Spleen (tissue), 7 donors: ENCODE measurements around the gene FAM53B.

Experiments used
- CTCF ChIP-seq, 11 experiments: fragments of 200-600 bp in 7 of 11; fragments of 450-650 bp in 4 of 11; sonication (generic) in 4 of 11; IDR thresholded peaks in 8 of 11; conservative IDR thresholded peaks in 3 of 11; 1 replicate in 7 of 11; 2 replicates in 4 of 11; pipeline versions ENCODE4 v1.4.0 to v1.8.0; 2016 to 2021; ENCODE audit warnings: antibody characterized with exemption in 11 of 11, inconsistent platforms in 4 of 11, mild to moderate bottlenecking in 1 of 11
- POLR2A ChIP-seq, 3 donors: fragments of 450-650 bp; IDR thresholded peaks; one replicate each; pipeline ENCODE4 v1.5.1; 2017; ENCODE audit warnings: antibody characterized with exemption in 3 of 3, mild to moderate bottlenecking in 1 of 3
- POLR2AphosphoS5 ChIP-seq, 3 donors: sonication (generic); formaldehyde crosslinking; IDR thresholded peaks; one replicate each; pipeline ENCODE4 v1.5.1; 2017; ENCODE audit warnings: antibody characterized with exemption in 3 of 3
- donor health status: DM: no; HTN: no; CAD: no; lungs with moderate emphysema.
- donor health status: DM: no; HTN: no; CAD: no.
- donor health status: DM: no; HTN: no; CAD: no.

- TF ChIP-seq POLR2A (IDR thresholded peaks at IDR 0.05) (no peak), CTCF (IDR thresholded peaks at IDR 0.05 in 8 of 11, conservative IDR thresholded peaks at IDR 0.05 in 3 of 11) (no peak), POLR2AphosphoS5 (IDR thresholded peaks at IDR 0.05) (peak in 2 of 3 donors; percentile 5 to 39)
Measured at GRCh38 chr10:124658591-124659242, 85.5 kb downstream of the FAM53B start.
